ENCODE measurements around the gene CDYL.
A peak's percentile ranks its signal among the peaks of the same experiment; 100 is the strongest.

Gene CDYL

GRCh38 chr6:4940416-4940815, 164.2 kb downstream of the CDYL start:
- no peak for DNase-seq

DNA sequence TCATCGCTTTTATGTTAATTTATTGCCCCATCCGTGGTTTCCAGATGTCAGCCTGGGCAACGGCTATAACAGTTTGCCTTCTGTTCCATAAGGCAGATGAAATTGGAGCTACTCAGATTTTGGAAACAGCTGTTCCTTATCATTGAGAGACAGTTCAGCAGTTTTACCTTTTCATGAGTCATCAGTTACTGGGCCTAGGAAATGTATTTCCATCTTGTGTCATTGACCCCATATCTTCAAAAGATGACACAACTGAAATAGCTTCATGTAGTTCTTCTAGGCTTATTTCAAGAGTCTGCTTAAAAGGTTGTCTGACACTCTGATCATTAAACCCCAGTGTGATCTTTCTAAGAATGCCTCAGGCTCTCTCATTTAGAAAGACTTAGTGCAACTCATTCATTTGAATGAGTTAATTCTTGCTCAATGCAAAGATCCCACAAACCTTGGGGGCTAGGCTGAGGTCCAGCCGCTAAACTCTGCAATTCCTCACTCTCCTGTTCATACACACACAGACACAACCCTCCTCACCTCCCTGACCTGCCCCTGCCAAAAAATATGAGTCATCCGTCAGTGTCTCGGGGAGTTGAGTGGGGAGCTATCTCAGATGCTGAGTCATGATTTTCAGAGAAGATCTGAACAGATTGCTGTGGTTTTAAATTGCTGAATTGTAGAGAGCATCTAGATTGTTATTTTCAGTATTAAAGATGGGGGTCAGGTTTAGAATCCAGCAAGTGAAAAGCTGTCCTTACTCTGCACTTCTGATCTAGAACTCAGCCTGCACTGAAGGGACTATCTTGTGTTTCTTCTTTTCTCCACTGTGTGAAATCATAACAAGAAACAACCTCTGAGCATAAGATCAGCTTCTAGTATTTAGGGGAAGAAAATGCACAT, 165.8 kb downstream of the CDYL start:
- peak; percentile 31 for DNase-seq

DNA sequence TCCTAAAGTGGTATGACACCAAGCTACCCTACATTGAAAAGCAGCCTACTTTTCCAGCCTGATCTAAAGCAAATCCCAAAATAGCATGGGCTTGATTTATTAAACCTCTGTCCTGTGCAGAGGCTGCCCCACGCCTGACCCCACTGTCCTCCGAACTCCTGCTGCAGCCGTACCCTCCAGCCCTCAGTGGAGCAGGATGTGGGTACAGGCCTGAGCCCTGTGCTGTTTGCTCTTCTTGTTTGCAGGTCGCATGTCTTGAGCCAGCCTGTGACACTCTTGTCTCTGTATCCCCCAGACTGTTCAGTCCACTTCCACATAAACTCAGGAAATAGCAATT, 166.4 kb downstream of the CDYL start:
- DNase-seq = no peak

GRCh38 chr6:4943716-4944115, 167.5 kb downstream of the CDYL start:
- DNase-seq = no peak

GRCh38 chr6:4944325-4944724, 168.1 kb downstream of the CDYL start:
- no peak for DNase-seq

- DNase-seq = no peak
Observed at GRCh38 chr6:4946521-4946920, 170.3 kb downstream of the CDYL start.

GRCh38 chr6:4947716-4948115, 171.5 kb downstream of the CDYL start:
- no peak for DNase-seq

DNA sequence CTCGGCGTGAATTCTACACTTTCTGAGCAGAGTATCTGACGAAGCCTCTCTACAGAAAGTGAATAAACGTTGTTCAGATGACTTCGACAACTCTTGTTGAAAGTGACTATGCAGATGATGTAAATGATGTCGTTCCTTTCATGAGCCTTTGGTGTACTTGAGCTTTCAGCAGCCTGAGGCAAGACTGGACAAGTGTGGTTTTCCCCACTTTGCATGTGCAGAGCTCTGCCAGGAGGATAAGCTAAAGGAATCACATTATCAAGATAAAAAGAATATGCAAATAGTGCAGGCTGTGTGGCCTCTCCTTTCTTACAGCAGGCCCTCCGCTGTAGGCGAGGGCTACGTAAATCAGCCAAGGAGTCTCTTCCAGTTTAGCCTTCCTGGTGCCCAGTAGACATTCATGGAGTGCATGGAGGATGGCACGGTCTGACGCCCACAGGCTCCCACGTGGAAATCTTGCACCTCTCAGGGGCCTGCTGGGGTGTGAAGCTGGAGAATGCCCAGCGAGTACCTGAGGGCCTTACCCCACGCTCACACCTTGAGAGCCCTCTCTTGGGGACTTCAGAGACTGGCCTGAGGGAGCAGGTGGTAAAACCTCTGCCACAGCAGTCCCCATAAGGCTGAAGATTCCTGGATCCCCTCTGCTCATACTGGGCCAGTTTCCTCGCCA, 172.7 kb downstream of the CDYL start:
- no peak for DNase-seq

GRCh38 chr6:4950076-4950475, 173.9 kb downstream of the CDYL start:
- no peak for DNase-seq

GRCh38 chr6:4950836-4951533, 174.8 kb downstream of the CDYL start:
- no peak for DNase-seq

DNA sequence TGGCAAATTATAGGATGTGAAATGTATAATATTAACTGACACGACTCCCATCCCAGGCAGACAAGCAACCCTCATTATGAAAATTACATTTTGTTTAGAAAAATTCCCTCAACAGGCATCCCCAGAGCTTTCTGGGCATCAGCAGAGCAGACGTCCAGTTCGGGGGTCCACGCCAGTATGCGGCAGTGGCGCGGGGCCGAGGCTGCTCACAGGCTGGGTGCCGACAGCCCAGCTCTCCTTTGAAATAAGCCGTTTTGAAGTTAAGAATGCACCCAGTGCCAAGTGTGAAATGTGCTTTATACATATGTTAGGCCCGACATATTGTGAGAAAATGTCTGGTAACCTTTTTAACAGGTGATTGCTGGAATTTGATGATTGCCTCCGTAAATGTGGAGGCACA, 177.2 kb downstream of the CDYL start:
- DNase-seq = no peak

DNA sequence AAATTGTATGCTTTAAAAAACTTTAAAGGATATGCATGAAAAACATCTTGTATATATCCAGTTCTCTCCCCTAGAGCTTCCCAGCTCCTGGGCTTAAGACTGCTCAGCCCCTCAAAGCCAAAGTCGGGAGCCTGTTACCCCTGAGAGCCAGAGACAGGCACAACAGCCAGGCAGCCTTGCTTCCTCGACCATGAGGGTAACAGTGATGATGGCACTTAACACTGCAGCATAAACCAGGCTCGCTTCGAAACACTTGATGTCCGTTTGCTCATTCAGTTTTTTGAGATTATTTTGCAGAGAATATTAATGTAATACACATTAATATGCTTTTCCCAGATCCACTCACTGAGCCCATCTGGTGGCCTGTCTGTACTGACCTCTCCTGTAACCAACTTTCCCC, 180.4 kb downstream of the CDYL start:
- no peak for DNase-seq

DNA sequence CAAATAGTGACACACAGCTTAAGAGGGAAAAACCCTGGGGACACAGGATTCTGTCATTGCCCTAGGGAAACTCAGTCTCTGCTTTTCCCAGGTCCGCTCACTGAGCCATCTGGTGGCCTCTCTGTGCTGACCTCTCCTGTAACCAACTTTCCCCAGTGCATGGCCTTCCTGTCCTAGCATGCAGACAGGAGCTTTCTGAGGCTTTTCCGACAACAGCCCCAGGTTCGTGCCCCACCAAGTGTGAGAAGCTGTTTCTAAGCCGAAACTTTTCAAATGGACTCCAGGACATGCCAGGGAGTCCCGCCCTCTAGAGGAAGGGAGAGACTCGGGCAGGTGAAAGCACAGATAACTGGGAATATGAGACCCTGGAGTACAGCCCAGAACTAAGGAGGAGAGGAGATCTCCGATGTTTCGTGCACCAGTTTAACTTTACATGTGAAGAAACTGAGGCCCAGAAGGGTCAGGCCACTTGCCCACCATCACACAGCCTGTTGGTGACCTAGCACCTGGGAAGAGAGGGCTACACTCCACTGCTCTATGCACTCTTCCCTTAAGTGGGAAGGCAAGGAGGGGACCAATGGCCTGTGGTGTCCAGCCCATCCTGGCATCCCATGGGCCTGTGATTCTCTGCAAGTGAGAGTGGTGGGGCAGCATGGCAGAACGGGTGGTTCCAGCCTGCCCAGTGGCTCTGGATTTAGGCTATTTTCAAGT, 181.5 kb downstream of the CDYL start:
- no peak for DNase-seq

DNA sequence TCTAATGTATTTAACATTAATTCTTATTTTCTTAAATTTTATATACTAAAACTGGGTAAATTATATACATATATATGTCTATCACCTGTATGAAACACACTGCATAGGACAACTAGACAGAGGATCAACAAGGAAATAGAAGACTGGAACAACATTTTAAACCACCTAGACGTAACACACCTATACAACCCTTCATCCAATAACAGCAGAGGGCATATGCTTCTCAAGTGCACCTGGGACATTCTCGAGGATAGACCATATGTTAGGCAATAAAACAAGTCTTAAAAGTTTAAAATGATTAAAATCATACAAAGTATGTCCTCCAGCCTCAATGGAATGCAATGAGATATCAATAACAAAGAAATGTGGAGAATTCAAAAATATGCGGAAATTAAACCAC, 182.4 kb downstream of the CDYL start:
- no peak for DNase-seq

DNA sequence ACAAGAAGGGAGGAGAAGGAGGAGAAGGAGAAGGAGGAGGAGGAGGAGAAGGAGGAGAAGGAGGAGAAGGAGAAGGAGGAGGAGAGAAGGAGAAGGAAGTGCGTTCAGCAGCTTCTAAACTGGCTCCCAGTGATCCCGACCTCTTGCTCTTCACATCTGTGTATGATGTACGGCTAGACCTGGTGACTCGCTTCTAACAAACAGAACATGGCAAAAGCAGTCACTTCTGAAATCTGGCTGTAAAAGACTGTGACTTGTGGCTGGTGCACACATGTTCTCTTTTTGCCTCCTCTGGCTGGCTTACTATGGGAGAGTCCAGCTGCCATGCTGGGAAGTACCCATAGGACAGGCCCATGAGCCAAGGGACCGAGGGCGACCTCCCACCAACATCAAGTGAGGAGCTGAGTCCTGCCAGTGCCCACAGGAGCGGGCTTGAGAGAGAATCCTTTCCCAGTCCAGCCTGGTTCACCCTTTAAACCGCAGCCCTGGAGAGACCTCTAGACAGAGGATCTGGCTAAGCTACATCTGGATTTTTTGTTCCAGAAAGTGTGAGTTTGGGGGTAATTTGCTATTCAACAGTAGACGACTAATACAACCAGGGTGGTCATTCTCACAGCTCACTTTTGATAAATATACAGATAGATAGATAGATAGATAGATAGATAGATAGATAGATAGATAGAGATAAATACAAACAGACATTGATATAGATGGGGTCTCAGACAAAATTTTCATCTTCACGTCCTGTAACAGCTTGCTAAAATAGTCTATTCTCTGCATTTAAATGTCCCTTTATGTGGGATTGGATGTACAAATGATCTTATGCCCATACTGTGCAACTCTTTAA, 185.3 kb downstream of the CDYL start:
- no peak for DNase-seq

DNA sequence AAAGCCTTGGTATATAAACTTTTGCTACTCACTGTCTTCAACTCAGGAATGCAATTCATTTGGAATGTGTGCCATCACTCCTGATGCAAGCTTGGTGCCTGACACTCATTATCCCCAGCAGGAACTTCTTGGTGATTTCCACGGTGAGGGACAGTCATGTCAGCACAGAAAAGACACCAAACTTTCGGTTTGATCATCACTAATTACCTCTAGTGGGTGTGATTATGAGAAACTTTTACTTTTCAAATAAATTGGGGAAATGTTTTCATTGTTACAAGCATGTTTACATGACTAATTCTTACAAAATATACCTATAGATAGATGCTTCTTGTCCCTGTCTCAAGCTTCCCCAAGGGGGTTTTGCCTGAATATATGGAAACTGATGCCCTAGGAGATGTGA, 186.7 kb downstream of the CDYL start:
- no peak for DNase-seq

GRCh38 chr6:4964675-4965561, 188.7 kb downstream of the CDYL start:
- no peak for DNase-seq

GRCh38 chr6:4965562-4966389, 189.6 kb downstream of the CDYL start:
- DNase-seq = no peak

DNA sequence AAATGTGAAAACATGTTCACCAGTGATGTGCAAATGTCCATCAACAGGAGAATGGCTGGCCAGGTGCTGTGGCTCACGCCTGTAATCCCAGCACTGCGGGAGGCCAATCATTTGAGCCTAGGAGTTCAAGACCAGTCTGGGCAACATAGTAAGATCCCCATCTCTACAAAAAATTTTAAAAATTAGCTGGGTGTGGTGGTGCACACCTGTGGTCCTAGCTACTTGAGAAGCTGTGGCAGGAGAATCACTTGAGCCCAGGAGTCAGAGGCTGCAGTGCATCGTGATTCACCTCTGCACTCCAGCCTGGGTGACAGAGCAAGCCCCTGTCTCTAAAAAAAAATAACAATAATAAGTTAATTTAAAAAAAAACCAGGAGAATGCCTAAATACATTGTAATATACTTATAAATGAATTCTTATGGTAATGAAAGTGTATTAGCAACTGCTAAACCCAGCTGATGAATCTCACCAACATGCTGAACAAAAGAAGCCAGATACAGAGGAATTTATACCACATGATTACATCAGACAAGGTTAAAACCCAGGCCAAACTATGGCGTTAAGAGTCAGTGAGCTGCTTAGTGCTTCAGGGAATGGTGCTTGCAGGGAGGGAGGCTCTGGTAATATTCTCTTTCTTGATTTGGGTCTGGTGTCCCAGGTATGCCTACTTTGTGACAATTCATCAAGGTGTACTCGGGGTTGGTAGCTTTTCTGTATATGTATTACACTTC, 191.3 kb downstream of the CDYL start:
- DNase-seq = no peak

All from CD4-positive, alpha-beta T cell treated with Interleukin-21 for 1 hour (primary cell).